ENCODE measurements around the gene MCM3AP. TPM values are rescaled to one million over a fixed set of nuclear protein-coding genes. Genes with fewer than 3 reads are reported as not detected.

The MCM3AP gene
- total RNA-seq, 1 experiment from 2014 or later, result 88.4 TPM

DNA sequence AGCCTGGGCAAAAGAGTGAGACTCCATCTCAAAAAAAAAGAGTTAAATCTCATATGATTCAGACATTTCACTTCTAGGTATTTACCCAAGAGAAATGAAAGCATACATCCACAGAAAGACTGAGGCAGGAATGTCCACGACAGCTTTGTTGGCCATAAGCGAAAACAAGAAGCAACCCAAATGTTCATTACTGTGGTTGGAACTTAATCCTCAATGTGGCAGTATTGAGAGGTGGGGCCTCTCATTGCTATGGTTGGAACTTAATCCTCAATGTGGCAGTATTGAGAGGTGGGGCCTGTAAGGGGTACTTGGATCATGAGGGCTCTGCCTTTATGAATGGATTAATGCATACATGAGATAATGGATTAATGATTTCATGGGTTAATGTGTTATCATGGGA, 23.0 kb upstream of the MCM3AP start:
- Histone ChIP-seq H3K9me3 (ENCODE audit: control insufficient read depth in 1 of 2, insufficient read depth in 1 of 2, low read depth in 1 of 2, low read length in 2 of 2) (no peaks in the 10 kb centered on the region), H3K4me3 (replicated peaks in 1 of 2; ENCODE audit: low read depth in 1 of 2, low read length in 2 of 2) (no peak overlapping the region), H3K27ac (ENCODE audit: low read depth, low read length) (no peak overlapping the region), H2AFZ (ENCODE audit: low read depth, low read length, poor library complexity, severe bottlenecking) (no peak overlapping the region), H3K4me1 (ENCODE audit: control insufficient read depth in 1 of 2, insufficient read depth in 2 of 2, low read length in 2 of 2) (no peaks in the 10 kb centered on the region), H3K9ac (ENCODE audit: low read length) (no peak overlapping the region), H3K27me3 (ENCODE audit: insufficient read depth, low read length) (no peaks in the 10 kb centered on the region), H3K79me2 (ENCODE audit: insufficient read depth, low read length) (no peaks in the 10 kb centered on the region), H3K36me3 (ENCODE audit: control insufficient read depth in 1 of 2, insufficient read depth in 2 of 2, low read length in 2 of 2) (no peaks in the 10 kb centered on the region), H3K4me2 (ENCODE audit: low read length) (no peak overlapping the region), H4K20me1 (ENCODE audit: insufficient read depth) (no peaks in the 10 kb centered on the region), H3K9me2 (ENCODE audit: insufficient read depth) (no peaks in the 10 kb centered on the region)
- ChIA-PET CTCF (no interaction called here), RAD21 (ENCODE audit: low non-redundant PET in 1 of 2, low total read pairs in 2 of 2, uncharacterized antibody in 2 of 2, unreplicated experiment in 2 of 2) (no interaction called here), POLR2A (no interaction called here)
- BruUV-seq (replicated peaks), result no TSS peak
- intact Hi-C loops (cut with micrococcal nuclease), result no loop called here
- TF ChIP-seq, protein P1, sequence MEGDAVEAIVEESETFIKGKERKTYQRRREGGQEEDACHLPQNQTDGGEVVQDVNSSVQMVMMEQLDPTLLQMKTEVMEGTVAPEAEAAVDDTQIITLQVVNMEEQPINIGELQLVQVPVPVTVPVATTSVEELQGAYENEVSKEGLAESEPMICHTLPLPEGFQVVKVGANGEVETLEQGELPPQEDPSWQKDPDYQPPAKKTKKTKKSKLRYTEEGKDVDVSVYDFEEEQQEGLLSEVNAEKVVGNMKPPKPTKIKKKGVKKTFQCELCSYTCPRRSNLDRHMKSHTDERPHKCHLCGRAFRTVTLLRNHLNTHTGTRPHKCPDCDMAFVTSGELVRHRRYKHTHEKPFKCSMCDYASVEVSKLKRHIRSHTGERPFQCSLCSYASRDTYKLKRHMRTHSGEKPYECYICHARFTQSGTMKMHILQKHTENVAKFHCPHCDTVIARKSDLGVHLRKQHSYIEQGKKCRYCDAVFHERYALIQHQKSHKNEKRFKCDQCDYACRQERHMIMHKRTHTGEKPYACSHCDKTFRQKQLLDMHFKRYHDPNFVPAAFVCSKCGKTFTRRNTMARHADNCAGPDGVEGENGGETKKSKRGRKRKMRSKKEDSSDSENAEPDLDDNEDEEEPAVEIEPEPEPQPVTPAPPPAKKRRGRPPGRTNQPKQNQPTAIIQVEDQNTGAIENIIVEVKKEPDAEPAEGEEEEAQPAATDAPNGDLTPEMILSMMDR (IDR thresholded peaks at IDR 0.05 in 2 of 3, conservative IDR thresholded peaks at IDR 0.05 in 1 of 3; ENCODE audit: borderline replicate concordance in 1 of 3, insufficient read depth in 1 of 3, low read depth in 2 of 3, low read length in 2 of 3), result no peak
- TF ChIP-seq, protein P2, sequence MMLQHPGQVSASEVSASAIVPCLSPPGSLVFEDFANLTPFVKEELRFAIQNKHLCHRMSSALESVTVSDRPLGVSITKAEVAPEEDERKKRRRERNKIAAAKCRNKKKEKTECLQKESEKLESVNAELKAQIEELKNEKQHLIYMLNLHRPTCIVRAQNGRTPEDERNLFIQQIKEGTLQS (IDR thresholded peaks at IDR 0.05), result no peak
- TF ChIP-seq, protein P3, sequence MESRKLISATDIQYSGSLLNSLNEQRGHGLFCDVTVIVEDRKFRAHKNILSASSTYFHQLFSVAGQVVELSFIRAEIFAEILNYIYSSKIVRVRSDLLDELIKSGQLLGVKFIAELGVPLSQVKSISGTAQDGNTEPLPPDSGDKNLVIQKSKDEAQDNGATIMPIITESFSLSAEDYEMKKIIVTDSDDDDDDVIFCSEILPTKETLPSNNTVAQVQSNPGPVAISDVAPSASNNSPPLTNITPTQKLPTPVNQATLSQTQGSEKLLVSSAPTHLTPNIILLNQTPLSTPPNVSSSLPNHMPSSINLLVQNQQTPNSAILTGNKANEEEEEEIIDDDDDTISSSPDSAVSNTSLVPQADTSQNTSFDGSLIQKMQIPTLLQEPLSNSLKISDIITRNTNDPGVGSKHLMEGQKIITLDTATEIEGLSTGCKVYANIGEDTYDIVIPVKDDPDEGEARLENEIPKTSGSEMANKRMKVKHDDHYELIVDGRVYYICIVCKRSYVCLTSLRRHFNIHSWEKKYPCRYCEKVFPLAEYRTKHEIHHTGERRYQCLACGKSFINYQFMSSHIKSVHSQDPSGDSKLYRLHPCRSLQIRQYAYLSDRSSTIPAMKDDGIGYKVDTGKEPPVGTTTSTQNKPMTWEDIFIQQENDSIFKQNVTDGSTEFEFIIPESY (IDR thresholded peaks at IDR 0.05; ENCODE audit: extremely low read depth, insufficient replicate concordance, low read length), result no peak
- TF ChIP-seq CBX3 (IDR thresholded peaks at IDR 0.05; ENCODE audit: low read depth) (no peak), SIN3A (IDR thresholded peaks at IDR 0.05; ENCODE audit: low read depth) (no peak), POLR2A (IDR thresholded peaks at IDR 0.05; ENCODE audit: borderline replicate concordance, extremely low read depth, insufficient read depth, insufficient read length) (no peak), FOSL1 (IDR thresholded peaks at IDR 0.05; ENCODE audit: low read depth) (no peak), POLR2AphosphoS5 (IDR thresholded peaks at IDR 0.05; ENCODE audit: low read depth, low read length) (no peak)
- ATAC-seq, result no peak
- DNase-seq (ENCODE audit: low read depth, low spot score), result no peak
